ENCODE measurements around the gene CH25H.

DNA sequence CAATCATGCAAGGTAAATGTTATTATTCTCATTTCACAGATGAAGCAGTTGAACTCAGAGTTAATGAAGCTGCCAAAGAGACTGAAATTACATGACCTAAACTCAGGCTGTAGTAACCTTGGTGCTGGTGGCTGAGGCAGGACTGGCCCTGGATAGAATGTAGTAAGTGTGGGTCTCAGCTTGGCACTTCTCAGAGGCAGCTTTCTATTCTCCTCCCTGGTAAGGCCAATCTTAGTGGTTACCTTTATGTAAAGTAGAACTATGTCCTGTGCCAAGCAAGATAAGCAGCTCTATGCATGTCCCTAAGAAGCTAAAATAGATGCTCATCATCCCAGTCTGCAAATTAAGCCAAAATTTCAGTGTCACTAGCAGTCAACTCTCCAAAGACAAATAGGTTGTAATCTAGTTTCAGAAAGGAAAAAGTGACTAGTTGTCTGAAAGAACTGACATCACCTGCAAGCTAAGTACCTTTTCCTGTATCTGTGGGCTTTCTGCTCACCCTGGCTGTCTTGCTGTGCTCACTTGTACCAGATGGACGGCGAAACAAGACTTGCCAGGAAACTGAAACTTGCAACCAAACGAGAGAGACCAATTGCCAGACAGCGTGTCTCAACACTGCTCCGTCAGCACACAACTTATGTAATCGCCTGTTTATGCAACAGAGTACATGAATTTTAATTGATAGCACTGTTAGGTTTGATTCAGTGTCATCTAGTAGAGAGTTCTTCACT, 43.7 kb downstream of the CH25H start:
- TF ChIP-seq POLR2A (IDR thresholded peaks at IDR 0.05), result no peak
- TF ChIP-seq, protein P1, sequence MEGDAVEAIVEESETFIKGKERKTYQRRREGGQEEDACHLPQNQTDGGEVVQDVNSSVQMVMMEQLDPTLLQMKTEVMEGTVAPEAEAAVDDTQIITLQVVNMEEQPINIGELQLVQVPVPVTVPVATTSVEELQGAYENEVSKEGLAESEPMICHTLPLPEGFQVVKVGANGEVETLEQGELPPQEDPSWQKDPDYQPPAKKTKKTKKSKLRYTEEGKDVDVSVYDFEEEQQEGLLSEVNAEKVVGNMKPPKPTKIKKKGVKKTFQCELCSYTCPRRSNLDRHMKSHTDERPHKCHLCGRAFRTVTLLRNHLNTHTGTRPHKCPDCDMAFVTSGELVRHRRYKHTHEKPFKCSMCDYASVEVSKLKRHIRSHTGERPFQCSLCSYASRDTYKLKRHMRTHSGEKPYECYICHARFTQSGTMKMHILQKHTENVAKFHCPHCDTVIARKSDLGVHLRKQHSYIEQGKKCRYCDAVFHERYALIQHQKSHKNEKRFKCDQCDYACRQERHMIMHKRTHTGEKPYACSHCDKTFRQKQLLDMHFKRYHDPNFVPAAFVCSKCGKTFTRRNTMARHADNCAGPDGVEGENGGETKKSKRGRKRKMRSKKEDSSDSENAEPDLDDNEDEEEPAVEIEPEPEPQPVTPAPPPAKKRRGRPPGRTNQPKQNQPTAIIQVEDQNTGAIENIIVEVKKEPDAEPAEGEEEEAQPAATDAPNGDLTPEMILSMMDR (IDR thresholded peaks at IDR 0.05), result no peak
